H7 (cell line): Measurements from ENCODE around the gene ABCD3. TPM values are rescaled to one million over a fixed set of nuclear protein-coding genes. Genes with fewer than 3 reads are reported as not detected.

ENCODE experiments used
- DNase-seq: peaks from one replicate; pipeline ENCODE4 v3.0.0; 2012
- H3K27me3 ChIP-seq: 2 replicates; pipeline ENCODE4 v1.6.0; 2011; ENCODE audit warnings: mild to moderate bottlenecking, low read length; ENCODE audit not compliant: control insufficient read depth, insufficient read depth
- H3K36me3 ChIP-seq: replicated peaks from 2 replicates; pipeline ENCODE4 v1.5.1; 2011; ENCODE audit warnings: low read length; ENCODE audit not compliant: control insufficient read depth, insufficient read depth
- H3K4me3 ChIP-seq: 2 replicates; pipeline ENCODE4 v1.5.1; 2011; ENCODE audit warnings: low read depth, mild to moderate bottlenecking, control low read depth, low read length, moderate library complexity; ENCODE audit not compliant: insufficient read depth
- total RNA-seq: library from RNA; depleted of rRNA; stranded (reverse); fragments of >200 nt; shearing (Covaris generic); gene quantifications from 2 replicates; pipeline ENCODE4 v1.2.3, GENCODE V29; 2014

Gene ABCD3
- total RNA-seq, 1 experiment from 2014 or later, result 32.1 TPM

- no peak for DNase-seq
- peaks cover 6% of the 10 kb centered on the region for H3K36me3 ChIP-seq
- peaks cover 4% of the 10 kb centered on the region for H3K27me3 ChIP-seq
- no peak overlapping the region for H3K4me3 ChIP-seq
Measured at GRCh38 chr1:94535879-94536278, 117.7 kb downstream of the ABCD3 start.

DNA sequence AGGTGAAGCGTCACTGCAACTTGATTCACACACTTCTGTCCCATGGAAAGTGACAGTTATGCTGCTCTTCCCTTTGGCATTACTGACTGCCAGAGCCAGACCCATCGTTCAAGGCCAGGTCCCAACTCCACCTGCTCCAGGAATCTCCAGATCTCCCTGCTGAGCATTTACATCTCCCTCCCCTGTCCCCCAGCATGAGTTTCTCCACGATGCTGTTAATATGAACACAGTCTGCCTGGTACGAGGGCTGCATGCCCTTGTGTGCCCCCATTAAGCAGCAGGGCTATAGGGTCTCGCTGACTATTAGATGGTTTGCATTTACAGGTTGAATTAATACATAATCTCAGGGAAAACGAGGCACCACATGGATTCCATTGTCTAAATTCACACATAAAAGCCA, 119.1 kb downstream of the ABCD3 start:
- H3K36me3 ChIP-seq, result peaks cover 4% of the 10 kb centered on the region
- H3K4me3 ChIP-seq, result no peak overlapping the region
- H3K27me3 ChIP-seq, result peaks cover 11% of the 10 kb centered on the region
- no peak for DNase-seq

- no peak overlapping the region for H3K4me3 ChIP-seq
- DNase-seq, result no peak
- H3K27me3 ChIP-seq, result peaks cover 13% of the 10 kb centered on the region
- peaks cover 4% of the 10 kb centered on the region for H3K36me3 ChIP-seq
Measured at GRCh38 chr1:94538243-94538827, 120.1 kb downstream of the ABCD3 start.

DNA sequence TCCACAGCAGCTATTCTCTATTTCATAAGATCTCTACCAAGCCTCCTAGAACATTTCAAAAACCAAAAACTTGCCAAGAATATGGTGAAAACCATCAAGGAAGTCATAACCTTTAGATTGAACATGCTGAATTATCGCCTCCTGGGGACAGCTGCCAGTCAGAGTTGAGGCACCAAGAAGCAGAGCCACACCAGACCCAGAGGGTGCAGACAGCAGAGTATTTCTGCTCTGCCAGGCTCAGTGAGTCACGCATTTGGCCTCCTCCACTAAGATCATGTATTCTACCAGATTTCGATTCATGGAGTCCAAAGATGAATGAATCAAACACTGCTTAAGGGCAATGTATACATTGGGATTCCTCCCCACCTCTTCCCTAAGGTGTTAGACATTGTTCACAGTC, 121.3 kb downstream of the ABCD3 start:
- Histone ChIP-seq H3K27me3 (peaks cover 13% of the 10 kb centered on the region), H3K36me3 (peaks cover 4% of the 10 kb centered on the region), H3K4me3 (no peak overlapping the region)
- DNase-seq, result no peak

DNA sequence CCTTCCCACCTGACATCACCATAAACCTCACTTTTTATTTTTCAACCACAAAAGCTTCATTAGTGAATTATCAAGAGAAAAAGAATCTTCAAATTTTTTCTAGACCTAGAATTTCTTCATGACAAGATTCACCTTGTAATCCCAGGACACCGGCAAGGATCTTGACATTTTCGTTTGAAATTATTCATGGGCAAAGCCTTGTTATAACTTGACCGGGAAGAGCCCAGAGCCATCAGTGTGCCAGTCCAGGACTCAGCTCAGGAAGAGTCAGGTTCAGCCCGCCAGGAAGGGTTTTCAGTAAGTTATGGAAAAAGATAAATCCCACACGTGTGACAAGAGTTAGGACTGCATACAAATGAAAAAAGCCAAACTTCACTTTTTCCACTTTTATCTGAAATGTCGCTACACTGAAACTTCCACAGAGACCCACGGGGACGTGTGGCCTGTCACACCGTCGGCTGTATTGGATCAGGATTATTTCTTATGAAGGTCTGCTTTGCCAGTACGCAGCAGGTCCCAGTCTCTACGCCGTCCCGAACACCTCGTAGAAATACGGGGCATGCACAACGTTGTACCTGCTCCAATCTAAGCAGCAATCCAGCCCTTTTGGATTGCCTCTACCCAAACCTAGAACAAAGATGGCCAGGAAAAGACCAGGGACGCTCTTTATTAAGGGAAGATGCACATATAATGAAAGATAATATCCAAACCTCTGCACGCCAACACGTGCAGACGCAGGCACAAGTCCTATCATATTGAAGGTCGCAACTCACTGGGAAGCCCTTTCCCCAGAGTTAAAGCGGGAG, 122.5 kb downstream of the ABCD3 start:
- no peak for DNase-seq
- Histone ChIP-seq H3K27me3 (peaks cover 13% of the 10 kb centered on the region), H3K36me3 (peaks cover 4% of the 10 kb centered on the region), H3K4me3 (peak overlapping the region; percentile 93)

- H3K36me3 ChIP-seq, result peaks cover 1% of the 10 kb centered on the region; the same call in 1 of the 2 replicates
- peak within 1 kb of the TSS; percentile 93 for H3K4me3 ChIP-seq
- peak; percentile 94 for DNase-seq
- peaks cover 13% of the 10 kb centered on the region for H3K27me3 ChIP-seq
Measured at GRCh38 chr1:94541246-94542087, 123.3 kb downstream of the ABCD3 start, which contains the start of gene F3. F3 (minus strand) TSS chr1:94541759; CDS start chr1:94541636, 123 bp downstream.

GRCh38 chr1:94542088-94542870, 124.1 kb downstream of the ABCD3 start:
- peak overlapping the region; percentile 93 for H3K4me3 ChIP-seq
- peaks cover 13% of the 10 kb centered on the region for H3K27me3 ChIP-seq
- peak; percentile 54 for DNase-seq
- H3K36me3 ChIP-seq, result peaks cover 1% of the 10 kb centered on the region; the same call in 1 of the 2 replicates

- H3K36me3 ChIP-seq, result peaks cover 1% of the 10 kb centered on the region; the same call in 1 of the 2 replicates
- no peak overlapping the region for H3K4me3 ChIP-seq
- DNase-seq, result no peak
- H3K27me3 ChIP-seq, result peaks cover 13% of the 10 kb centered on the region
Measured at GRCh38 chr1:94543001-94543400, 124.8 kb downstream of the ABCD3 start.

GRCh38 chr1:94543893-94544635, 125.9 kb downstream of the ABCD3 start:
- no peak for DNase-seq
- Histone ChIP-seq H3K4me3 (no peak overlapping the region), H3K36me3 (0 out of 2 replicates have a peak, but pooled peaks cover 1% of the 10 kb centered on the region), H3K27me3 (peaks cover 13% of the 10 kb centered on the region)

GRCh38 chr1:94544706-94545490, 126.7 kb downstream of the ABCD3 start:
- peaks cover 13% of the 10 kb centered on the region for H3K27me3 ChIP-seq

DNA sequence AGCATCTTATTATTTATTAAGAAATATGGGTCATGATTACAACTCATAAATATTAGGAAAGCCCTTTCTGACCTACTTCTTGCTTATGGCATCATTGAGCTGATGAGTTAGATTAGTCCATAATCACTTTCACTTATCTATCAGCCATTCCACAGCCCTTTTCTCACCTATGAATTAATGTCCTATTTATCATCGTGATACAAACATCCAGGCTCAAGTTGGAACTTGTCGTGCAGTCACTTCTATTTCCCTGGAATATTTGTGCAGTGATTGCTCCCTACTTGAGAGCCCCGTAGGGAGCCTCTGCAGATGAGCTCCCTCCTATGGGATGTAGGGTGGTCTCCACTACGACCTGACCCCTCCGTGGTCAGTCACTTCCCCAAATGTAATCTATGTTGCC, 131.5 kb downstream of the ABCD3 start:
- Histone ChIP-seq H3K36me3 (no peaks in the 10 kb centered on the region), H3K27me3 (no peaks in the 10 kb centered on the region), H3K4me3 (no peak overlapping the region)
- no peak for DNase-seq

More at GRCh38 chr1:94544706-94545490, 126.7 kb downstream of the ABCD3 start:
- Histone ChIP-seq H3K36me3 (no peaks in the 10 kb centered on the region), H3K4me3 (no peak overlapping the region)
- no peak for DNase-seq

GRCh38 chr1:94550396-94550795, 132.2 kb downstream of the ABCD3 start:
- no peak for DNase-seq
- Histone ChIP-seq H3K36me3 (no peaks in the 10 kb centered on the region), H3K27me3 (no peaks in the 10 kb centered on the region), H3K4me3 (no peak overlapping the region)

GRCh38 chr1:94550800-94551241, 132.6 kb downstream of the ABCD3 start:
- H3K27me3 ChIP-seq, result no peaks in the 10 kb centered on the region
- H3K4me3 ChIP-seq, result no peak overlapping the region
- no peak for DNase-seq
- no peaks in the 10 kb centered on the region for H3K36me3 ChIP-seq
